NCI-H2107 (cell line): Measurements from ENCODE around the gene PIGH.
"Not testable (repeated sequence)": the region's sequence is repeated elsewhere in the genome, so short reads cannot be mapped to it uniquely, and the experiment has no call there.

Source experiments
- DNase-seq: peaks from one replicate; lab custom pipeline; 2025; lab: John Stamatoyannopoulos, UW

Gene PIGH

DNA sequence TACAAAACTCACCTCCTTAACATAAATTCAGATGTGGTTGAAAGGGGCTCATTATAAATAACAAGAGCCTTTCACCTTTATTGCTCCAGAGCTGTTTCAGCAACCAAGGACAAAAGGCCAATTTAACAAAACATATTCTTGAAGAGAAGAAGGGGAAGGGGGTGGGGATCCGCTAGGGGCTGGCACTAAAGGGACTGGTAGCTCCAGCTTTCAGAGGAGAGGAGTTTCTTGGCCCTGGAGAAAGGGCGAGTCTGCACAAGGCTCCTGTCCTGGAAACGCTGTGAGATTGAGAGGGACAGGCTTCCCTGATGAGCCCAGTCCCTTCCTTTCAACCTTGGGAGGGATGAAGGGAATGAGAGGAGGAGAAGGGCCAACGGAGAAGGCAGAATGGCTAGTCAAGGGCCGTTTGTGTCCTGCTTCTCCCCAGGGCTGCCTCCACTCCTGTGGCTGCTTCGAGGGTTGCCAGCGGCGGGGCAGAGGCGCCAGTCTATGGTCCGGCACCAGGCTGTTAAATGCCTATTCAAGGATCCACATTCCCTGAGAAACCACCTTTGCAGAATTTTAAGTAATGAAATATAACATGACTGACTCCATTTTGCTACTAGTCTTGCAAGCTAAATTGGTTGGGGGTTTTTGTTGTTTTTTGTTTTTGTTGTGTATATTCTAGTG, 9.7 kb upstream of the PIGH start:
- DNase-seq, result no peak

DNA sequence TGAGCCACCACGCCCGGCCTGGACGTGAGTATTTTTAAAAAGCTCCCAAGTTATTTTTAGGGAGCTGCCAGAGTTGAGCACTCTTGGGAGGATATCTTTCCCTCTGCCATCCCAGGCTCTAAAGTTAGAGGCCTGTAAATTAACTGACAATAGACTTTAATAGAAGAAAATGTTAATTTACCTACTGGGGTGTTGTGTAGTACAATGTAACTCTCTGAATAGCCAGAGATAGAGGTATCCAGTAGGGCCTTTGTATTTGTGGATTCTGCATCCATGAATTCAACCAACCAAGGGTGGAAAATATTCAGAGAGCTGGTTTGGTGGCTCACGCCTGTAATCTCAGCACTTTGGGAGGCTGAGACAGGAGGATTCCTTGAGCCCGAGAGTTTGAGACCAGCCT, 7.6 kb upstream of the PIGH start:
- DNase-seq, result no peak

DNA sequence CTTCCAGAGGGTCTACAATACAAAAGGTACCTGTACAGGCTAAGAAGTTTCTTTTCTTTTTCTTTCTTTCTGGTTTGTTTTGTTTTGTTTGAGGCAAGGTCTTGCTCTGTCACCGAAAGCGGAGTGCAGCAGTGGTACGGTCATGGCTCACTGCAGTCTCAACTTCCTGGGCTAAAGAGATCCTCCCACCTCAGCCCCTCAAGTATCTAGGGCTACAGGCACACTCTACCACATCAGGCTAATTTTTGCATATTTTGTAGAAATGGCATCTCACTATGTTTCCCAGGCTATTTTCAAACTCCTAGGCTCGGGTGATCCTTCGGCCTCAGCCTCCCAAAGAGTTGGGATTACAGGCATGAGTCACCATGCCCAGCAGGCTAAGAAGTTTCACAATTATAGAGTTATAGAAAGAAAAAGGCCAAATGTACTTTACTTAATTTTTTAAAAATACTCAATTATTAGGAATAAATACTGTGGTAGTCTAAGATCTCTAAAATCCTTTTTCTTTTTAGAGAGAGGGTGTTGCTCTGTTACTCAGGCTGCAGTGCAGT, 3.0 kb upstream of the PIGH start:
- no peak for DNase-seq

DNA sequence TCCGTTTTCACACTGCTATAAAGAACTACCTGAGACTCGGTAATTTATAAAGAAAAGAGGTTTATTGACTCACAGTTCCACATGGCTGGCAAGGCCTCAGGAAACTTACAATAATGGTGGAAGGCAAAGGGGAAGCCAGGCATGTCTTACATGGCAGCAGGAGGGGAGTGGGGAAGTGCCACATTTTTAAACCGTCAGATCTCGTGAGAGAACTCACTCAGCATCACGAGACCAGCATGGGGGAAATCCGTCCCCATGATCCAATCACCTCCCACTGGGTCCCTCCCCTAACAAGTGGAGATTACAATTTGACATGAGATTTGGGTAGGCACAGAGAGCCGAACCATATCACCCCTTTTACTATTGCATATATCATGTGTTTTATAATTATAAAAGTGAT, 2.0 kb upstream of the PIGH start:
- DNase-seq, result no peak

DNA sequence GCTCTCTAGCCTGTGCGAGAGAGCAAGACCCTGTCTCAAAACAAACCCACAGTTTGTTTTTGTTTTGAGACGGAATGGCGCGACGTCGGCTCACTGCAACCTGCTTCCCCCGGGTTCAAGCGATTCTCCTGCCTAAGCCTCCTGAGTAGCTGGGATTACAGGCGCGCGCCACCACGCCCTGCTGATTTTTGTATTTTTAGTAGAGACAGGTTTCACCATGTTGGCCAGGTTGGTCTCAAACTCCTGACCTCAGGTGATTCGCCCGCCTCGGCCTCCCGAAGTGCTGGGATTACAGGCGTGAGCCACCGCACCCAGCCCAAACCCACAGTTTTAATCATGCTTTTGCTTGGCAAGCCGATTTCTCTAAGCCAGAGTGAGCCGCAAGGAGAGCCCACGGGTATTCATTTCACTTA, 500 bp upstream of the PIGH start:
- DNase-seq, result not testable (repeated sequence)

DNA sequence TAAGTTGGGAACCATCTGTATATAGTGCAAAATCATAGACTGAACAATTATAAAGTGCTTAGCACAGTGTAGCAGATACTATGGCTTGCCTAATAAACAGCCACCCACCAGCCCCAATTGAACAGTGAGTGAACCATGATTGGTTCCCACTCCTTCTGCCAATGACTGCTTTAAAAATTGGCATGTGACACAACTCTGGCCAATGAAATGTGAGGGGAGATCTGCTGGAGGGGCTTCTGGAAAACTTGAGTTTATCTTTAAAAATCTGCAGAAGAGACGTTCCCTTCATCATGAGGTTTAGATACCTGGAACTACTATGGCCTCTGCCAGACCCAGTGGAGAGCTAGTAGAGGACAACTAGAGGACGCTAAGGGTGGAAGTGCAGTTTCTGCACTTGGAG, 4.7 kb downstream of the PIGH start:
- DNase-seq, result no peak

DNA sequence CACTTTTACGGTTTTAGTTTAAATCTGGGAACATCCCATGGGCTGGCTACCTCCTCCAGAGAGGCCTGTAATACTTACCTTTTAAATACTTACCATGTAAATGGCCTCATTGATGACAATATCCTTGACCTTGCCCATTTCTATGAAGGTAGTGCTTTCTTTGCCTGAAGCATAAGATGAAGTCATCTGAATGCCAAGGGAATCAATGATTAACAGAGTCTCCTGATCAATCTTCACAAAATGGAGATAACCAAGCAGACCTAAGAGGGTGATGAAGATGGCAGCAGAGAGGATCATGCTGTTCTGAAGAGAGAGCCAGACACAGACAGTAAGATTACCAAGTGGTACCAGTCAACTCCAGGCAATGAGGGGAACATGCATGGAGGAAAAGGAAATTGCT, 6.4 kb downstream of the PIGH start:
- DNase-seq, result not testable (repeated sequence)

DNA sequence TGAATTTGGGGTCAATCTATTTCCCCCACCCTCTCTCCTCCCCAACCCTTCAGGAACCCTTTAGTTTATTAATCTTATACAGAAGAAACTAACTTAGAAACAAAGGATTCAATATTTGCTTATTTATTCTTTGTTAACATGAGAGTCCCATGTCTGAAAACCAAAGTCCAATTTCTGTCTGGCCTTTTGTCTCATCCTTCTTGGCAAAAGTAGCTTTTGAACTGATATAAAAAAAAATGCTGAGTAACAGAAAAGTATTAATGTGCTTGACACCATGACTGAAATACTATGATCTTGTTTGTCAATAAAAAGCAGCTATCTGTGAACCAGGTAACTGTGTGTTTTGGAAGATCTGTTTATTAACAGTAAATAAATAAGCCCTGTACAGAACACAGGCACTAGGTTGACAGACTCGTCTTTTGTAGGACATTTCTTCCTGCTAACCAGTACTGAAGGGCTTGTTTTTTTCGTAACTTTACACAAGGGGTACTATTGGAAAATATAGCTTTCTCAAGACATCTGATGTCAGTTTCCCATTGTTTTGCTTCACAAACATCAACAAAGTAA, 10.8 kb downstream of the PIGH start:
- no peak for DNase-seq

DNA sequence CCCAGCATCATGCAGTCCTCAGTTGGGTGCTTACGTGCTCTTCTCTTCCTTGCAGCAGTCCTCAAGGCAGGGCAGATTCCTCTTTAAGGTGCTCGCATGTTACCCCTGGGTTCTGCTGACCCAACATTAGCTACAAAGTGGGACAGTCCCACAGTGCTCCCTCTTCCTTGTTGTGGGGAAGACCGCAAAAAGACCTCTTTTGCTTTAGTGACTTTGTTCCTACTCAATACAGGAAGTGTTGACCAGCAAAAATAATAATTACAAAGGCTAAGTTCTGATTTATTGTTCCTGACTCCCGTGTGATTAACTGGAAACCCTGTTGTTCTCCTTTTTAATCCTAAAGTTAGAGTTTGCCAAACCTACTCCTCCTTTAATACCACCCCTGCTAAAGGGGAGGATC, 13.7 kb downstream of the PIGH start:
- no peak for DNase-seq

DNA sequence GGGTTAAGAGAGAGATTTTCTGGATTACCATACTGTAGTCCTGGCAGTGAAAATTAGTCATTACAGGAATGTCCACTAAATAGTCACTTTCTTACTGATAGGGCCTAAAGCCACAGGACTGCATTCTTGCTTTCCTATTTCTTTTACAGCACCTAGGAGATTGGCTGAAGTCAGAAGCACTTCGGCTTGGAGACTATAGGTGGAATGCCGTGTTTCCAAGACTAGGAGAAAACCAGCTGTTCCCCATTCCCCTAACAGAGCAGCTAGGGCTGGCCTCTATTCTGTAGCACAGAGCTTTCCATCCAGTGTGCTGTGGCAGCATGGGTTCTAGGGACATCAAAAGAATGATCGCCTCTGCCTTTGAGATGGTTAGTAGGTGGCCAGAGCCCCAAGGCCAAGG, 15.1 kb downstream of the PIGH start:
- no peak for DNase-seq

DNA sequence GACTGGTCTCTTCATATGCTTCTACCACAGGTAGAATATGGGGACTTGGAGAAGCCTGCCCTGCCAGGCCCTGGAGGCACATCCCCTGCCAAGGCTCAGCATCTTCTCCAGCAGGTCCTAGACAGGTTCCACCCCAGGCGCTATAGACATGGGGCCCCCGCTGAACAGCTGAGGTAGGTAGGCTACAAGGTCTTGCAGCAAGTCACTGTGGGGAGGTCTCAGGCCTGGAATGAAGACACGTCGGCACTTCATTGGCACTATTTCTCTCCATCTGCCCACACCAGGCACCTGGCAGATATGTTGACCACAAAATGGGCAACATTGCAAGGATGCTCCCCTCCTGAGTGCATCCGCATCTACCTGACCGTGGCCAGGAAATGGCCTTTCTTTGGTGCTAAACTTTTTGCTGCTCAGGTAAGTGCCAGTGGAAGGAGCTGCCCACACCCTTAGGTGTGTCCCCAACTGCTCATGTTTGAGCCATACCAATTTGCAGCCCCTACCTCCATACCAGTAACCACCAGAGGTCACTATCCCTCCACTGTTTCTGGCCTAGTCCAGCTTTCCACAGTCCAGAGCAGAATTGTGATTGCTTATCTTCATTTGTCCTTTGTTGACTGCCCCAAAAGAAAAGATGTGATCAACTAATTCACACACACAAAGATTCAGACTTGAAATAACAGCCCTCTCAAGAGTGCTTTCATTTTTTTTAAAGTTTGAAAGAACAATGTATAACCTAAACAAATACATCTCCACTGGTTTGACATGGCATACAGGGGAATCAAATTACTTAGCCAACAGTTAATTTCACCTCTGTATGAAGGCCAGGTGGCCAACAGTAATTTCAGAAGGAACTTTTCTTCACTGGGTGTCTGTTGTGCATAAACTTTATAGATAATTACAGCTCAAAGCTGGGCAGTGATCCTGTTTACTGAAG, 16.1 kb downstream of the PIGH start:
- DNase-seq, result no peak

DNA sequence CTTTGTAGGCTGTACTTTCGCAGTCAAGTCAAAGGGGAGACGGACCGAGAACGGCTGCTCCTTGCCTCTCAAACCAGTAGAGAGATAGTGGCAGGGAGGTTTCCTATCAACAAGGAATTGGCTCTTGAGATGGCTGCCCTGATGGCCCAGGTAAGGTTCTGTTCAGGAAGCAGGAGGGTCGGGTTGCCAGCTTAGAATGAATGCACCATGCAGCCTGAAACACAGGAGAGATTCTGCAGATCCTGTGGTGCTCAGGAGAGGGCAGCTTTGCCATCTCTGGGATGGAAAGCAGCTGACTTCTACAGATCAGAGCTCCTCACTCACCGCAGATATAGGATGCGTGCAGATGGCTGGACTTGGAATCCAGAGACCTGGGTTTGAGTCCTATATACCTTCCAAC, 18.0 kb downstream of the PIGH start:
- no peak for DNase-seq

DNA sequence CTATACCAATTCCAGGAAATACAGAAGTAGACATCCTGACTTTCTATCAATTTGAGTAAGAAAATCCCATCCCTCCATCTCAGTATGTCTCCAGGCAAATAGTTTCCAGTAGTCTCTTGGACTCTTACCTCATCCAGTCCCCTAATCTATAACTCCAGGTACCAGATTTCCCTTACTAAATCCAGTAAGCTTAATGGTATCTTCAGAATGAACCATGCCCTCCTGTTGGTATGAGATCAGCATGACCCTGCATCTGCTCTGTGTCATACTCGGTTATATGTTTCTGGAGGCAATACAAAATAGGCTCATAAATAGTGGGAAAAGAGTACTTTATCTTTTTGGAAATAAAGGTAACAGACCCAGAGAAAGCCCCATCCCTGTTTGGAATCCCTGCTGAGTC, 18.4 kb downstream of the PIGH start:
- DNase-seq, result no peak

DNA sequence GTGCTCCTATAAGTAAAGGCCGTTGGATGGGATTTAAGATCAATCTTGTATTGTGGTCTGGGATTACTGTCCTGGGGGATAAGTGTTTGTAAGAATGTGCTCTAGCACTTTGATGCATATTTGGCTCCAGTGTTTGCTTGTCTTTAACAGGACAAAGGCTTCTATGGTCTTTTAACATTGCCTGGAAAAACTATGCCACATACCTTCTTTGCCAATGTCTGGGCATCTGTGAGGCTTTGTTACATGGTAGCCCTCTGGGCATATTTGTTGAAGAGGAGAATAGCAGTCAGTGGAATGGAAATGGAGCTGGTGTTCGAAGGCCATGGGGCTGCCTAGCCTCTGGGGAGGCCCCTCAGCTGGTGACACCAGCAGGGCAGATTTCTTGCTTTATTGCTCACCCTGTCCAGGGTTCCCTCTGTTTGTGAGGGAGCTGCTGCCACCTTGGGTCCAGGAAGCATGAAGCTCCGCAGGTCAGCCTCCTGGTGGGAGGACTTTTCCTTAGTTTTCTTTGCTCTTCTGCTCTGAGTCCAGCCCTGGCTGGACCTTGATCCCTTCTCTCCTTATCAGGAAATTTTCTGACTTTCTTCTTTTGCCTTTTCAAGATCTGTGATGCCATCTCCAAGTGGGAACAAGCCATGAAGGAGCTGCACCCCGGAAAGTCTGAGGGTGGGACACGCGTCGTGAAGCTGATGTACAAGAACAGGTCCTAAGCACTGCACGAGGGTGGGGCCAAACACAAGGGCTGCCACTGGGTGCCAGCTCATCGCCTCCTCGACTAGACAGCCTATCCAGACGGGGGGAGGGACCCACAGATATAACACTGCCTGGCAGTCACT, 19.5 kb downstream of the PIGH start:
- DNase-seq, result no peak

DNA sequence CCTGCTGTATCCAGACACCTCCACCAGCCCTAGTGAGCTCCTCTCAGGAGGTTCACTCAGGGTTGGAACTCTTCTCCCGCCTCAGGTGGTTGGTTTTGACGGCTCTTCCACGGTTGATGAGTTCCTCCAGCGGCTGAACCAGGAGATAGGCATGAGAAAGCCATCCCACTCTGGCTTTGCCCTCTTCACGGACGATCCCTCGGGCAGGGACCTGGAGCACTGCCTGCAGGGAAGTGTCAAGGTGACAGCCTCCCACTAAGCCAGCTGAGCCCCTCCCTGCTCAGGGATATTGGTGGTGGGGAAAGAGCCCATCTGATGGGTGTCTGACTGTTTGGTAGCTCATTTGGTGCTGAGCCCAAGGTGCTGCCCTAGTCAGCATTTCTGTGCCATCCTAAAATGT, 20.4 kb downstream of the PIGH start:
- DNase-seq, result no peak

DNA sequence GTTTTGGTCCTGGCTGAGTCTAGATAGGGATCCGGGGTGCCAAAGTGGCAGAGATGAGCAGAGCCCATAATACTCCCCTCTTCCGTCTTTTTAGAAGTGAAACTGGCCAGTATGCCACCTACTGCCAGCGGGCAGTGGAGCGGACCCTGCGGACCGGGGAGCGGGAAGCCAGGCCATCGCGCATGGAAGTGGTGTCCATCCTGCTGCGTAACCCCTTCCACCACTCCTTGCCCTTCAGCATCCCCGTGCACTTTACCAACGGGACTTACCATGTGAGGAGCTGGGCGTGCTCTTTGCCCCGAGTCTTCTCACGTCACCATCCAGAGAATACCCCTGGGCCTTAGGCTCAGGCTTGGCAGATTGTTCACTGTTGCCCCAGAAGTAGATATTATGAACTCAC, 21.0 kb downstream of the PIGH start:
- no peak for DNase-seq

DNA sequence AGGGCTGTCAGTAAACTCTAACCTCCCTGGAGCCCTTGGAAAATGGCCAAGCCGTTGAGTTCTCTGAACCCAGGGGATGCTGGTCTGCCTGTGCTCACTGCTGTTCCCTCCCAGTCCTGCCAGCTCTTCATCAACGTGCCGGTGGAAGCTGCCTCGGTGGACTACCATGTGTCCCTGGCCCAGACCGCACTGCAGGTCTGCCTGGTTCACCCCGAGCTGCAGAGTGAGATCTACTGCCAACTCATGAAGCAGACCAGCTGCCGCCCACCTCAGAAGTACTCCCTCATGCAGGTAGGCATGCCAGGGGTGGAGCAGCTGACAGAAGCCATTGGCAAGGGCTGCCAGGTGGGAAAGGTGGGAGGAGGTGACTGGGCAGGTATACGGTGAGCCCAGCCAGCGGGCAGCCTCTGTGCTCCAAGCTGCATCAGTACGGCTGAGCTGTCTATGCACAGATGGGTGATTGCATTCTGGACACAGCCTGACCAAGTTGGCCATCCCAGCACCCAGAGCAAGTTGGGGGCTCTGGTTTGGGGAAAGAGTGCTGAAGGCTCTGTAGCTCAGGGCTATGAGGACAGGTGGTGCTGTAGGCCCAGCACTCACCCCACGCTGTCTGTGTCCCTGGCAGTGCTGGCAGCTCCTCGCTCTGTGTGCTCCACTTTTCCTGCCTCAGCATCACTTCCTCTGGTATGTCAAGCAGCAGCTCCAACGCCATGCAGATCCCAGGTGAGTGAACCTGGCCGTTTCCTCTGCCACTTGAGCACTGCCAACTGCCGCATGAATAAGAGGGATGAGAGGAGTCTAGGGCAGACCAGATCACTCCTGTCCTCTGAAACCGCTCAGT, 21.9 kb downstream of the PIGH start:
- DNase-seq, result no peak

DNA sequence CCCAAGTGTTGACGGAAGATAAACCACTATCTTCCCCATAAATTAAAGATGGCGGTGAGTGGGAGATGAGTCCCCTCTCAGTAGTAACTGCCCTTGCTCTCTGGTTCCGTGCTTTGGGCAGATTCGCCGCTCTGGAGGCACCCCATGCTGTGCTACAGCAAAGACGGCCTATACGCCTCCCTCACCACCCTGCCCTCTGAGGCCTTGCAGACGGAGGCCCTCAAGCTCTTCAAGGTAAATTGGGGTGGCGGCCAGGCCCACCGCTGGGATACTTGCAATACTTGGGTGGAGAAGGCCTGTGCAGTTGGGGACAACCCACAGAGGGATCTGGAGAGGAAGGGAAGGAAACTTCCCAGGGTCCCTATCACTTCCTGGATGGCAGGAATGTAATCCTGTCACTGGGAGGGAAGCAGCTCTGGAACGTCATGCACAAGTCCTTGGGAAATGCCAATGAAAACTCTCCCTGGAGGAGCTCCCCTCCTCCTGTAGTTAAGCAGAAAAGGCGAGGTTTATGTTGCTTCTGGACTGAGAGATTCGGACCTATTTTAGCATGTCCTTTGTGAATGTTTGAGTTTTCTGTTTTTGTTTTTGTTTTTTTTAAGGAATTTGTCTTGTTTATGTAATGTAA, 22.8 kb downstream of the PIGH start:
- DNase-seq, result no peak

DNA sequence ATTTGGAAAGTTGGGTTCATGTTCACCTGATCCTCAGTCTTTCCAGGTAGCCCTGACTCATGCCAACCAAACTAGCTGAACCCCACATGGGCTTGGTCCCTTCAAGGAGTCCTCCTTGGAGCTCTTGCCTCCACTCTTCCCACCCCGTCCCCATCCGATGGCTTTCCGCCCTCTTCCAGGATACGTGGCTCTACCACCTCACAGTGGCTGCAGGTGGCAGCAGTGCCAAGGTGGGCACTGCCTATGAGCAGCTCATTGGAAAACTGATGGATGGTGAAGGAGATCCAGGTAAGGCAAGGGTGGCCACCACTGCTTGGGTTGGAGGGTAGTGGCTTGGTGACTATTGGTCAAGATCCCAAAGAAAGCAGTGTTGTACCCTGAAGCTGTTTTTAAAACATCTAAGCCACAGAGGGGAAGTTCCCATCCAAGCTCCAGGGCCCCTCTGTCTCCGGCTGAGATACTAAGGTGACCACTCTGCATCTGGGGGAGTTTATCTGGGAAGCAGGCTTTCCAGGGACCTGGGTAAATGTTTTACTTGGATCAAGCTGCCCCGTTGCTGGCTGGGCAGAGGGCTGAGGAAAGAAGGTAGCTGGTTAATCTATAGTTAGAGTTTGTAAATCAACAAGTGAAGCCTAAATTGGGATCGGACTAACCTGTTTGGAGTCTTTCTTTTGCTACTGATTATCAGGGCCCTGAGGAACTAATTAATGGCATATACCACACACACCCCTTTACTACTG, 23.7 kb downstream of the PIGH start:
- no peak for DNase-seq

DNA sequence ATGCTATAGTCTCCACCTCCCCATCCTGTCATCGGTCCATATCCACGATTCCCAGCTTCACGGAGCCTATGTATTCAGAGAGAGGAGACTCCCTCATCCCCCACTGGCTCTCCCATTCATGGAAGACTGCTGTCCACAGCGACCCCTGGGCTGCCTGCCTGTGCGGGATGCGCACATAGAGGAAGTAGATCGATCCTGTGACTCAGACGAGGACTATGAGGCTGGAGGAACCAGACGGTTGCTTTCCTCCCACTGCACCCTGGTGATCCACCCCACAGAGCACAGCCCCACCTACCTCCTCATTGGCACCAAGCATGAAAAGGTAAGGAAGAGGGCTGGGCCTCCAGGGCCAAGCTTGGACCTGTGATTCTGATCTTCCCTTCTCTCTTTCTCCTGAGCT, 24.4 kb downstream of the PIGH start:
- no peak for DNase-seq
